Endodermal cell (in vitro differentiated cells): ENCODE results near the gene LRSAM1. TPM values are rescaled to one million over a fixed set of nuclear protein-coding genes. Genes with fewer than 3 reads are reported as not detected.

Experiments
- DNase-seq: peaks from one replicate; pipeline ENCODE4 v3.0.0-alpha.2; 2017
- H3K27ac ChIP-seq: 2 replicates; pipeline ENCODE4 v1.5.1; 2013; ENCODE audit warnings: mild to moderate bottlenecking, low read depth, low read length, moderate library complexity
- H3K27me3 ChIP-seq: 2 replicates; pipeline ENCODE4 v1.6.1; 2013; ENCODE audit warnings: mild to moderate bottlenecking, low read length, moderate library complexity; ENCODE audit not compliant: insufficient read depth, control insufficient read depth, poor library complexity, severe bottlenecking
- H3K36me3 ChIP-seq: 2 replicates; pipeline ENCODE4 v1.7.0; 2013; ENCODE audit warnings: mild to moderate bottlenecking, low read length, moderate library complexity; ENCODE audit not compliant: control insufficient read depth, insufficient read depth
- H3K4me1 ChIP-seq: one replicate; pipeline ENCODE4 v1.7.0; 2013; ENCODE audit warnings: low read length; ENCODE audit not compliant: control insufficient read depth, insufficient read depth
- H3K4me3 ChIP-seq: 2 replicates; pipeline ENCODE4 v1.5.1; 2013; ENCODE audit warnings: mild to moderate bottlenecking, low read length, moderate library complexity
- H3K9ac ChIP-seq: 2 replicates; pipeline ENCODE4 v1.6.1; 2013; ENCODE audit warnings: mild to moderate bottlenecking, low read length, moderate library complexity; ENCODE audit not compliant: poor library complexity, severe bottlenecking; ENCODE audit errors: extremely low read depth
- H3K9me3 ChIP-seq: 2 replicates; pipeline ENCODE4 v1.6.1; 2013; ENCODE audit warnings: mild to moderate bottlenecking, low read length, moderate library complexity; ENCODE audit not compliant: control insufficient read depth
- H3K27ac Mint-ChIP-seq: 2 replicates; pipeline ENCODE4 v1.8.0; 2020; ENCODE audit warnings: mixed read lengths
- H3K27me3 Mint-ChIP-seq: 2 replicates; pipeline ENCODE4 v1.8.0; 2021; ENCODE audit warnings: mild to moderate bottlenecking, mixed read lengths; ENCODE audit not compliant: insufficient read depth
- H3K36me3 Mint-ChIP-seq: 2 replicates; pipeline ENCODE4 v1.8.0; 2020; ENCODE audit warnings: low read depth, mixed read lengths
- H3K4me1 Mint-ChIP-seq: 2 replicates; pipeline ENCODE4 v1.8.0; 2020; ENCODE audit warnings: mixed read lengths
- H3K4me3 Mint-ChIP-seq: 2 replicates; pipeline ENCODE4 v1.8.0; 2020; ENCODE audit warnings: mild to moderate bottlenecking, moderate library complexity, mixed read lengths
- H3K9me3 Mint-ChIP-seq: 2 replicates; pipeline ENCODE4 v1.8.0; 2020; ENCODE audit warnings: mild to moderate bottlenecking, mixed read lengths
- CTCF ChIP-seq: fragments of 200-600 bp; sonication (generic); conservative IDR thresholded peaks from 2 replicates; pipeline ENCODE4 v1.5.0; 2021; ENCODE audit warnings: antibody characterized with exemption, mild to moderate bottlenecking
- WGBS, 2 experiments: methylation state at CpG; one replicate each; pipeline versions ENCODE4 v1.1.5 to v1.1.7; 2013; ENCODE audit warnings: missing lambda C conversion rate in 2 of 2, mixed read lengths in 1 of 2; ENCODE audit not compliant: insufficient coverage in 1 of 2, insufficient read length in 1 of 2; 5-methylcytosine and 5-hydroxymethylcytosine counted together
- total RNA-seq, 2 donors: library from RNA; stranded (reverse); fragmentation: NEBNext Ultra II Directional in 1 of 2; extraction: Animal tissue kit (Norgen Biotek cat#: 25700) in 1 of 2; gene quantifications; 2 replicates in 1 of 2; 3 replicates in 1 of 2; pipeline ENCODE4 v1.2.1, GENCODE V29; 2021

The LRSAM1 gene
- total RNA-seq, 2 donors from 2014 or later = 18.4 to 19.8 TPM

GRCh38 chr9:127541176-127541575 lies 89.9 kb downstream of the LRSAM1 start:
- H3K9me3 Mint-ChIP-seq = no peaks in the 10 kb centered on the region
- H3K27ac ChIP-seq = no peak overlapping the region
- no peaks in the 10 kb centered on the region for H3K36me3 Mint-ChIP-seq
- no peak overlapping the region for H3K9ac ChIP-seq
- H3K4me3 Mint-ChIP-seq = no peak overlapping the region
- H3K4me3 ChIP-seq = no peak overlapping the region
- 87 to 95% methylated on average over 7 of the region's 7 CpGs for WGBS, 2 experiments
- no peaks in the 10 kb centered on the region for H3K9me3 ChIP-seq
- peaks cover 29% of the 10 kb centered on the region for H3K4me1 Mint-ChIP-seq
- H3K27me3 Mint-ChIP-seq = no peaks in the 10 kb centered on the region
- no peak overlapping the region for H3K27ac Mint-ChIP-seq
- no peak for TF ChIP-seq CTCF
- H3K4me1 ChIP-seq = peaks cover 4% of the 10 kb centered on the region
- no peaks in the 10 kb centered on the region for H3K27me3 ChIP-seq
- no peaks in the 10 kb centered on the region for H3K36me3 ChIP-seq
- no peak for DNase-seq

- no peak overlapping the region for H3K4me3 ChIP-seq
- H3K4me3 Mint-ChIP-seq = no peak overlapping the region
- no peak overlapping the region for H3K27ac ChIP-seq
- no peaks in the 10 kb centered on the region for H3K27me3 ChIP-seq
- no peak for TF ChIP-seq CTCF
- H3K9me3 Mint-ChIP-seq = no peaks in the 10 kb centered on the region
- peaks cover 36% of the 10 kb centered on the region for H3K4me1 Mint-ChIP-seq
- no peaks in the 10 kb centered on the region for H3K36me3 Mint-ChIP-seq
- no peak overlapping the region for H3K9ac ChIP-seq
- peaks cover 8% of the 10 kb centered on the region for H3K4me1 ChIP-seq
- 87 to 95% methylated on average over 6 to 8 of the region's 8 CpGs for WGBS, 2 experiments
- H3K9me3 ChIP-seq = no peaks in the 10 kb centered on the region
- no peak for DNase-seq
- H3K27ac Mint-ChIP-seq = peak overlapping the region; percentile 64
- H3K36me3 ChIP-seq = no peaks in the 10 kb centered on the region
- H3K27me3 Mint-ChIP-seq = no peaks in the 10 kb centered on the region
Observed at GRCh38 chr9:127541865-127542264, 90.6 kb downstream of the LRSAM1 start.

GRCh38 chr9:127543221-127543620 lies 91.9 kb downstream of the LRSAM1 start:
- no peak for DNase-seq
- 91 to 92% methylated on average over 7 to 8 of the region's 8 CpGs for WGBS, 2 experiments
- Histone ChIP-seq H3K9ac (no peak overlapping the region), H3K4me3 (no peak overlapping the region), H3K36me3 (no peaks in the 10 kb centered on the region), H3K27ac (peak overlapping the region; percentile 1), H3K4me1 (peaks cover 8% of the 10 kb centered on the region), H3K27me3 (no peaks in the 10 kb centered on the region), H3K9me3 (no peaks in the 10 kb centered on the region)
- Mint-ChIP-seq H3K27me3 (no peaks in the 10 kb centered on the region), H3K4me1 (peaks cover 25% of the 10 kb centered on the region), H3K9me3 (no peaks in the 10 kb centered on the region), H3K36me3 (peaks cover 3% of the 10 kb centered on the region), H3K4me3 (no peak overlapping the region), H3K27ac (no peak overlapping the region)
- no peak for TF ChIP-seq CTCF
